Measurements from ENCODE around the gene ENAH.

The ENAH gene

DNA sequence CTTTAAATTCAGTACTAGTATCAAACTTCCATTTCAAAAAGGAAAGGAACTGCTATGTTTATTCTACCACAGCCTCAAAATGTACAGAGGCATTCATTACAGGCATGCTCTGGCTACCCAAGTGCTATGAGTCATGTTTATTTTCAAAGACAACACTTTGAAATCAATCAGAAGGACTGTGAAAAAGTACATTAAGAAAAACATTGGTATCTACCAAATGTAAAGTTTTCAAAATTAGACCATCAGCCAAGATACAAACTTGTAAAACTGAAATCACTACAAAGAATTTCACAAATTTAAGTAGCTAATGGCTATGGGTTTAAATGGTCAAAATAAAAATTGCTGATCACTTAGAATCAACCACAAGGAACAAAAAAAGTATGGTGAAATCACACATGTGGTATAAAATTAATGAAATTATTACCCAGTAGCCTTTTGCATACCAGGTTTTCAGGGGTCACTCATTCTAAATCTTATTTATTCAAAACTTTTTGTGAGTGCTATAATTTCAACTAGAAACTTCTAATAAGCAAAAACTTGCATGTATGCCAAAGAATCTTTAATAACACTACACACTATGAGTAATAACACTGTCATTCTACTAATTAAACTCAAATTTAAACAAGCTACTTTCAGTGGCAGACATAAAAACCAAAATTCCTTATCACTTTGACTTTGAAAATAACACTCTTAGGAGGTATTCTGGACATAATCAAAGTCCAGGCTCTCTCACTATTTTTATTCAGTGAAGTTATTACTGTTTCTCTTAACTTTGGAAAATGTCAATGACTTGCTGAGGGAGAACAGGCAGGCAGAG, 49.2 kb downstream of the ENAH start:
- Histone ChIP-seq H3K4me2 (ENCODE audit: low read depth, low read length, poor library complexity, severe bottlenecking) (no peak overlapping the region), H3F3A (ENCODE audit: low read depth) (no peaks in the 10 kb centered on the region; the same call in 1 of the 2 replicates)

DNA sequence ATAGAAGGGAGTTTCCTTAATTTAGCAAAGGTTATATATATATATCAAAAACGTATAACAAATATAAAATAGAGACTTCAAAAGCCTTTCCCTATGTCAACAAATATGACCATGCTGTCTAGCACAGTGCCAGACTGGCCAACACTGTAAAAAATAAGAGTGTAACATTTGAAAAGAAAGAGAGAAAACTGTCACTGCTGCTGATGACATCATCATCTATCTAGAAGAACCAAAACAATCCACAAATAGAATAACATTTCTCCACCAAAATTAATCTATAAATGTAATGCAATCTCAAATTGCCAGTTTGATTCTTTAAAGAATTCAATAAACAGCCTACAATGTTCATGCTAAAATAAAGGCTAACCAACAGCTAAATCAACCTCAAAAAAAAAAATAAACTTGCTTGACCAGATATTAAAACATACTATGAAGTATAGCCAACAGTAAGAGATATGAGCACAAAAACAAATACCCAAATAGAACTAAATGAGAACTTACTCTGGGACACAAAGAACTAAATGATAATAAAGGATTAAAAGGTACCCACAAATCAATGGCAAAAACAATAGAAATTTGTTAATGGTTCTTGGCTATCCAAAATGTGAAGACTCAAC, 50.2 kb downstream of the ENAH start:
- peaks cover 3% of the 10 kb centered on the region for H4K20me1 ChIP-seq (ENCODE audit: insufficient read depth, low read length, poor library complexity, severe bottlenecking)

More for the DNA sequence above, 49.2 kb downstream of the ENAH start:
- H3K9me3 ChIP-seq (ENCODE audit: insufficient read depth, low read depth, low read length) = no peaks in the 10 kb centered on the region
- no peak overlapping the region for H3K9ac ChIP-seq (ENCODE audit: low read depth, low read length, poor library complexity, severe bottlenecking)
- H3K9me2 ChIP-seq (replicated peaks; ENCODE audit: low read depth, low read length) = no peaks in the 10 kb centered on the region
- peaks cover 33% of the 10 kb centered on the region for H3K79me2 ChIP-seq (ENCODE audit: insufficient read depth, low read length)
- no peaks in the 10 kb centered on the region for H3K27me3 ChIP-seq (ENCODE audit: insufficient read depth, low read length, poor library complexity, severe bottlenecking)
- H2AFZ ChIP-seq (ENCODE audit: low read length) = no peak overlapping the region
- no peak overlapping the region for H3K4me3 ChIP-seq (ENCODE audit: low read length, poor library complexity, severe bottlenecking)
- peaks cover 12% of the 10 kb centered on the region for H3K4me1 ChIP-seq (ENCODE audit: insufficient read depth, low read length, poor library complexity, severe bottlenecking)
- H3K36me3 ChIP-seq (ENCODE audit: insufficient read depth, low read length) = no peaks in the 10 kb centered on the region
- TF ChIP-seq, protein P1, sequence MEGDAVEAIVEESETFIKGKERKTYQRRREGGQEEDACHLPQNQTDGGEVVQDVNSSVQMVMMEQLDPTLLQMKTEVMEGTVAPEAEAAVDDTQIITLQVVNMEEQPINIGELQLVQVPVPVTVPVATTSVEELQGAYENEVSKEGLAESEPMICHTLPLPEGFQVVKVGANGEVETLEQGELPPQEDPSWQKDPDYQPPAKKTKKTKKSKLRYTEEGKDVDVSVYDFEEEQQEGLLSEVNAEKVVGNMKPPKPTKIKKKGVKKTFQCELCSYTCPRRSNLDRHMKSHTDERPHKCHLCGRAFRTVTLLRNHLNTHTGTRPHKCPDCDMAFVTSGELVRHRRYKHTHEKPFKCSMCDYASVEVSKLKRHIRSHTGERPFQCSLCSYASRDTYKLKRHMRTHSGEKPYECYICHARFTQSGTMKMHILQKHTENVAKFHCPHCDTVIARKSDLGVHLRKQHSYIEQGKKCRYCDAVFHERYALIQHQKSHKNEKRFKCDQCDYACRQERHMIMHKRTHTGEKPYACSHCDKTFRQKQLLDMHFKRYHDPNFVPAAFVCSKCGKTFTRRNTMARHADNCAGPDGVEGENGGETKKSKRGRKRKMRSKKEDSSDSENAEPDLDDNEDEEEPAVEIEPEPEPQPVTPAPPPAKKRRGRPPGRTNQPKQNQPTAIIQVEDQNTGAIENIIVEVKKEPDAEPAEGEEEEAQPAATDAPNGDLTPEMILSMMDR (conservative IDR thresholded peaks at IDR 0.05; ENCODE audit: low read length) = no peak
- peaks cover 3% of the 10 kb centered on the region for H4K20me1 ChIP-seq (ENCODE audit: insufficient read depth, low read length, poor library complexity, severe bottlenecking)

DNA sequence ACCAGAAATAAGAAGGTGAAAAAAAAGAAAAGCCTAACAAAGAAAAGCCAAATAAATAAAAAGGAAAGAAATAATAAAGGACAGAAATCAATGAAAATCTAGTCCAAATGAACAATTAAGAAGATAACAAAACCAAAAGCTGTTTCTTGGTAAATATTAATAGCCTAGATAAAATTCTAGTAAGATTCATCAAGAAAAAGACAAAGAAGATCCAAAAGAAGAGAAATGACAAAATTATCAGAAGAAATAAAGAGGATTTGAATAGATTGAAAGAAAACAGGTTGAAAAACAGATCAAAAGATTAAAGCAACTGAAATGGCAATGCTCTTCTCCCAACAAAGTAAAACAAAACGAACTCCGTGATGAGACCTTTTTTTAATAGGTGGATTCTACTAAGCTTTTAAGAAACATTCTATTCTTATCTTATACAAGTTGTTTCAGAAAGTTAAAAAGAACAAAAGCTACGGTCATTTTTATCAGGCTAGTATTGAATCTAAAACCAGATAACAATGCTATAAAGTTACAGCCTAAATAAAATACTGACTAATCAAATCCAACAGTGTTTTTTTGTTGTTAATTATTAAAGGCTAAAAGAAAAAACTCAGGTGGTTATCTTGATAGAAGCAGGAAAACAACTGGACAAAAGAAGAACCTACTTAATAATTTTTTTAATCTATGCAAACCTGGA, 50.9 kb downstream of the ENAH start:
- Histone ChIP-seq H3K4me3 (ENCODE audit: low read length, poor library complexity, severe bottlenecking) (no peak overlapping the region), H2AFZ (ENCODE audit: low read length) (no peak overlapping the region), H3K36me3 (ENCODE audit: insufficient read depth, low read length) (no peaks in the 10 kb centered on the region), H3K79me2 (ENCODE audit: insufficient read depth, low read length) (peaks cover 26% of the 10 kb centered on the region), H3K9me3 (ENCODE audit: insufficient read depth, low read depth, low read length) (no peaks in the 10 kb centered on the region), H3K27me3 (ENCODE audit: insufficient read depth, low read length, poor library complexity, severe bottlenecking) (no peaks in the 10 kb centered on the region), H3K9me2 (replicated peaks; ENCODE audit: low read depth, low read length) (no peaks in the 10 kb centered on the region), H3F3A (ENCODE audit: low read depth) (no peaks in the 10 kb centered on the region; the same call in 1 of the 2 replicates), H3K4me2 (ENCODE audit: low read depth, low read length, poor library complexity, severe bottlenecking) (peak overlapping the region; percentile 10), H3K9ac (ENCODE audit: low read depth, low read length, poor library complexity, severe bottlenecking) (no peak overlapping the region), H3K4me1 (ENCODE audit: insufficient read depth, low read length, poor library complexity, severe bottlenecking) (peaks cover 12% of the 10 kb centered on the region), H4K20me1 (ENCODE audit: insufficient read depth, low read length, poor library complexity, severe bottlenecking) (no peaks in the 10 kb centered on the region)
- TF ChIP-seq, protein P1 (conservative IDR thresholded peaks at IDR 0.05; ENCODE audit: low read length) = no peak
- TF ChIP-seq EZH2phosphoT487 (IDR thresholded peaks at IDR 0.05; ENCODE audit: borderline replicate concordance) = no peak

More for the DNA sequence above, 50.2 kb downstream of the ENAH start:
- no peaks in the 10 kb centered on the region for H3K9me3 ChIP-seq (ENCODE audit: insufficient read depth, low read depth, low read length)
- no peak overlapping the region for H3K4me3 ChIP-seq (ENCODE audit: low read length, poor library complexity, severe bottlenecking)
- TF ChIP-seq EZH2phosphoT487 (IDR thresholded peaks at IDR 0.05; ENCODE audit: borderline replicate concordance) = no peak
- TF ChIP-seq, protein P1 (conservative IDR thresholded peaks at IDR 0.05; ENCODE audit: low read length) = no peak
- H3K9ac ChIP-seq (ENCODE audit: low read depth, low read length, poor library complexity, severe bottlenecking) = no peak overlapping the region
- no peaks in the 10 kb centered on the region for H3K9me2 ChIP-seq (replicated peaks; ENCODE audit: low read depth, low read length)
- H3K79me2 ChIP-seq (ENCODE audit: insufficient read depth, low read length) = peaks cover 33% of the 10 kb centered on the region
- H3K27me3 ChIP-seq (ENCODE audit: insufficient read depth, low read length, poor library complexity, severe bottlenecking) = no peaks in the 10 kb centered on the region
- H3F3A ChIP-seq (ENCODE audit: low read depth) = no peaks in the 10 kb centered on the region; the same call in 1 of the 2 replicates
- no peak overlapping the region for H2AFZ ChIP-seq (ENCODE audit: low read length)
- H3K36me3 ChIP-seq (ENCODE audit: insufficient read depth, low read length) = no peaks in the 10 kb centered on the region
- H3K4me1 ChIP-seq (ENCODE audit: insufficient read depth, low read length, poor library complexity, severe bottlenecking) = peaks cover 12% of the 10 kb centered on the region
- no peak overlapping the region for H3K4me2 ChIP-seq (ENCODE audit: low read depth, low read length, poor library complexity, severe bottlenecking)
